NCI-H2196 (cell line): ENCODE data around the gene AXIN1.
"Not testable (repeated sequence)": the region's sequence is repeated elsewhere in the genome, so short reads cannot be mapped to it uniquely, and the experiment has no call there.

Experiments
- DNase-seq: peaks from one replicate; lab custom pipeline; 2025; ENCODE audit not compliant: unreplicated experiment; lab: John Stamatoyannopoulos, UW

AXIN1 gene

GRCh38 chr16:334861-335632, 17.5 kb downstream of the AXIN1 start:
- DNase-seq: not testable (repeated sequence)

- DNase-seq: not testable (repeated sequence)
Measured at GRCh38 chr16:334164-334832, 18.2 kb downstream of the AXIN1 start.

DNA sequence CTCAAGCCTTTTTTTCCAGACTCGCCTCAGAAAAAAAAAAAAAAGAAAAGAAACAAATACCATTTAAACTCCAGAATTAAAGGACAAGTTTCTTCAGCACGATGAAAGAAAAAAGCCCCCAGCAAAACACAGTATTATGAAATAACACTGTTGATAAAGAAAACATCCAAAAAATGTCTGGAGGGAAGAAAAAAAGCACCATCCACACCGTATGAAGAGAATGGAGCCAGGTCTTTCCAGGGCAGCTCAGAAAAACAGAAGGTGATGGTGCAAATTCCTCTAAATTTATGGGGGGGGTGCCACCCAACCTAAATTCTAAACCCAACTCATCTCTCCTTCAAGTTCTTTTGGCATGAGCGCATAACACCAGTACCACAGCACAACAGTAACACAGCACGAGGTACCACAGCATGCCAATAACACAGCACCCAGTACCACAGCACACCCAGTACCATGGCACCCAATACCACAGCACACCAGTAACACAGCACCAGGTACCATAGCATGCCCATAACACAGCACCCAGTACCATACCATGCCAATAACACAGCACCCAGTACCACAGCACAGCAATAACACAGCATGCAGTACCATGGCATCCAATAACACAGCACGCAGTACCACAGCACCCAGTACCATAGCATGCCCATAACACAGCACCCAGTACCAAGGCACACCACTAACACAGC, 19.0 kb downstream of the AXIN1 start:
- DNase-seq: no peak

GRCh38 chr16:331181-331814, 21.2 kb downstream of the AXIN1 start:
- DNase-seq: not testable (repeated sequence)

GRCh38 chr16:330741-331140, 21.8 kb downstream of the AXIN1 start:
- DNase-seq: no peak

DNA sequence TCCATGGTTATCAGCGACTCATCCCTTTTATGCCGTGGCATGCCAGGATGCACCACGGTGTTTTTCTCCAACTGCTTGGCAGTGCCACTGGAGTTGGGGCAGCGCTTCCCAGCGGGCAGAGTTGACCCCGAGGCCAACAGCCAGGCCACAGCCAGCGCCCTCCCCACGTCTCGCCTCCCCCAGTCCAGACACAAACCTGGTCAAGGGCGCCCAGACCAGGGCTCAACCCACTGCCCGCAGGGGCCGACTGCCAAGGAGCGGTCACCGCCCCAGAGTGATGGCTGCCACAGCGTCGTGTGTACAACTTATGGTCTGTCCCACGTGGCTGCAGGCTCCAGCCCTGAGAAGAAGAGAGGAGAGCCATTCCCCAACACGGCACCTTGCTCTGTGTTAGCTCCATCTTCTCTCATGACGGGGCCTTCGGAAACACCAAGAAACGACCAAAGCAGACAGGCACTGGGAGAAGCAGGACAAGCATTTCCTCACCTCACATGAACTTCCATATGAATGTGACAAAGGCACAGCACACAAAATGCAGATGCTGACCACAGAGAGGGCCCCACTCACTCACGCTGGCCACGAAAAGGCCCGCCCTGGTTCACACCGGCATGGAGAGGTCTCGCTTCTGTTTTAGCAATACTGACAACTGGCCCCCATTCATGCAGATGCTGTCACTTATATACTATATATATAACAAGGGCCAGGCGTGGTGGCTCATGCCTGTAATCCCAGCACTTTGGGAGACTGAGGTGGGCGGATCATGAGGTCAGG, 27.0 kb downstream of the AXIN1 start:
- DNase-seq: no peak

GRCh38 chr16:324451-325334, 27.8 kb downstream of the AXIN1 start:
- no peak for DNase-seq

GRCh38 chr16:324201-324450, 28.4 kb downstream of the AXIN1 start:
- DNase-seq: no peak

DNA sequence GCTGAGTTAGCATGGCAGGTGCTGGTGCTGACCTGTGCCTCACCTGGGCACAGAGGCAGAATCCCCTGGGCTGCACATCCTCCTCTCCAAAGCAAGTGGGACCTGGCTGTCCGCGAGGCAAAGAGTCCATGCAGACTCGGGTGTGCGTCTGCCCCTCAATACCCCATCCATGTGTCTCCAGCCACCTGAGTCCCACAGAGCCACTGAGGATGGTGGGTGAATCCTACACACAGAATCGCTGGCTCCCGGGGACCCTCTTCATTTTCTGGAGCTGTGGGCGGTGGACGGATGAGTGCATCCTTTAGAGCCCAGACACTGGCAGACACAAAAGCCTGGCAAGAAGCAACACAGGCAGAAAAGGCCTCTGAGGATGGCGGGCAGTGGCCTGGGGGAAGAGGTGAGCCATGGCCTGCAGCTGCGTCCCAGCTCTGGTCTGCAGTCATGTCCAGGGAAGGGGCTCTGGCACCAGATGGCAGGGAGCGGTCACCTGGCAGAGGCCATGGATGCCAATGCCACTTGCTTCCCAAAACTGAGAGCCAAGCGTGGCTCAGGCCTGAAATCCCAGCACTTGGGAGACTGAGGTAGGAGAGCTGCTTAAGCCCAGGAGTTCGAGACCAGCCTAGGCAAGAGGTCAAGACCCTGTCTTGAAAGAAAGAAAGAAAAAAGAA, 29.9 kb downstream of the AXIN1 start:
- DNase-seq: no peak

DNA sequence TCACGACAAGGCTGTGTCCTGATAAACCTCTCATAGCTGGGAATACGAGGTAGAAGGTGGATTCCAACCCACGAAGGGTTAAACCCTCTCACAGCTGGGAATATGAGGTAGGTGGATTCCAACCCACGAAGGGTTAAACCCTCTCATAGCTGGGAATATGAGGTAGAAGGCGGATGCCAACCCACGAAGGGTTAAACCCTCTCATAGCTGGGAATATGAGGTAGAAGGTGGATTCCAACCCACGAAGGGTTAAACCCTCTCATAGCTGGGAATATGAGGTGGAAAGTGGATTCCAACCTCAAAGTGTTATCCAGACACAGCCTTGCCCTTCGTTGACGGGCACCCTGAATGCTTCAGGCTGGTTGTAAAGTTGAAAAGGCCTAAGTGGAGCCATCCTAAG, 31.0 kb downstream of the AXIN1 start:
- DNase-seq: no peak

DNA sequence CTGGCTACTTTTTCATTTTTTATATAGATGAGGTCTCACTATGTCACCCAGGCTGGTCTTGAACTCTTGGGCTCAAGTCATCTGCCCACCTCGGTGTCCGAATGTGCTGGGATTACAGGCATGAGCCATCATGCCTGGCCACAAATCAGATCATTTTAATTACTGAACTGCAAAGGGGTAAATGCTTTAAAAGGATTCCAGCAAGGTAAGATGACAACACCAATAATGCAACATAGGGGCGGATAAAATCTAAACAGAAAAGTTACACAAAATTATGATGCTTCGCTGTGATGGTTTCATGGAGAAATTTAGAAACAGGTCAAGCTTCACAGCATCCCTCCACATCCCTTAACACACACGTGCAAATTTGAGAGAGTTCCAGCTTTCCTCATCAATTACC, 32.3 kb downstream of the AXIN1 start:
- no peak for DNase-seq

GRCh38 chr16:318628-319027, 33.9 kb downstream of the AXIN1 start:
- peak; percentile 40 for DNase-seq

DNA sequence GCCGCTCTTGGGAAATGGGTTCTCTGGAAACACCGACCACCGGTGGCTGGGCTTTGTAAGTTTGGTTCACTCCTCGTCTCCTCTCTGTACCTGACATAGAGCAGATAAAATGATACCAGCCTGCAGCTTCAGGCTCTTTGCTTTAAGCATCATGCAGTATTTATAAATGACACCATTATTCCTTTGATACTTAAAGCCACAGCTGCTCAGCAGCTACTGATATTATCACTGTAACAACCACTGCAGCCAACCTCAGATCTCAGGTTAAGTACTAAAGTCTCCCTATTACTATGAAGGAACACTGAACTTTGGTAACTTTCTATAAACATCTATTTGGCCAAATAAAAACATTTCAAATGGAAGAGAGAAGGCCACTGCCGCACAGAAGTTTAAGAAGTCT, 34.9 kb downstream of the AXIN1 start:
- DNase-seq: no peak

DNA sequence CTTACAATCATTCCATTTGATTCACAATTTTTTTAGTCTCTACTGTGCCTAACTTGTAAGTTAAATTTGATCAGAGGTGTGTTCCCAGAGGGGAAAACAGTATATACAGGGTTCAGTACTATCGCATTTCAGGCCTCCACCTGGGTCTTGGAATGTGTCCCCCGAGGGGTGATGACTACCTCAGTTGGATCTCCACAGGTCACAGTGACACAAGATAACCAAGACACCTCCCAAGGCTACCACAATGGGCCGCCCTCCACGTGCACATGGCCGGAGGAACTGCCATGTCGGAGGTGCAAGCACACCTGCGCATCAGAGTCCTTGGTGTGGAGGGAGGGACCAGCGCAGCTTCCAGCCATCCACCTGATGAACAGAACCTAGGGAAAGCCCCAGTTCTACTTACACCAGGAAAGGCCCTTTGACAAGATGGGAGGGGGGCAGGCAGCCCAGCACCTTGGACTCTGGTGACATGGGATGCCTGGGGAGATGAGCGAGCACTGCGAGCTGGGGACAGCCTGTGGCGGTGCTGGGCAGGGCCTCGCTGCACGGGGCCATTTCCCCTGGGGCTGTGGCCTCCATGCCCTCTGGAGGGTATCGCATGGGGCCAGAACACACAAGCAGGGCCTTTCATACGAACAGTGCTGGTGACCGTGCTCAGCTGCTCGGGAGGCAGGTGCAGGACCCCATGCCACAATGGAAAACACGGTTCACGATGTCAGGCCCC, 35.6 kb downstream of the AXIN1 start:
- DNase-seq: no peak

DNA sequence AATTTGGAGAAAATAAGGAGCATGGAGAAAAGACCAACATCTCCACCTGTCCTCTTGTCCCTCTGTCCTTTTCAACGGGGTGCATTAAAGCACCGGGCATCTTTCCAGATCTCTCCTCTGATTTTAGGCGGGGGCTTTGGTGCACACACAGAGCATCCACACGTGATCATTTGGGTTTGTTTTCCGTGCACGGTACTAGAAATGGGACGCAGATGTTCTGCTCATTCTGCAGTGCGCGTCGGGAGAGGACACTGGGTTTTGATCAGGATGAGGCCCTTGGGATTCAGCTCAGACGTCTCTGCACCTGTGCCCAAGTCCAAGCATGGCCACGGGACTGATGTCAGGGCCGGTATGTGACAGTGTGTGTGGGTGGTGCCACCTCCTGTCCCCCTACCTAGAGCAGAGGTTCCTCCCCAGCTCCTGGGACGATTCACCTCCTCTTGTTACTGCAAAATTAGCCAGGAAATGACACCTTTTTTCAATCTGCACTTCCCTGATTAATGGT, 37.7 kb downstream of the AXIN1 start:
- no peak for DNase-seq

DNA sequence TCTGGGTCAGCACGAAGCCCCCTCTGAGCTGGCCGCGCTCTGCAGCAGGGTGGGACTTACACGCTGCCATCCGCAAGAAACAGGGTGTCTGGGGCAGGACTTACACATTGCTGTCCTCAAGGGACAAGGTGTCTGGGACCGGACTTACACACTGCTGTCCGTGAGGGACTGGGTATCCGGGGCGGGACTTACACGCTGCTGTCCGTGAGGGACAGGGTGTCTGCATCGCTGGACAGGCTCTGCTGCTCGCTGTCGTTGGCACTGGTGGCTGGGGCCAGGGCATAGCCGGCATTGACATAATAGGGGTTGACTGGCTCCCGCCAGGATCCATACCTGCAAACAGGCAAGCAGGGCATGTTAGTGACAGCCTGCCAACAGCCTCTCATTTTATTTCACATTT, 38.2 kb downstream of the AXIN1 start:
- DNase-seq: no peak

DNA sequence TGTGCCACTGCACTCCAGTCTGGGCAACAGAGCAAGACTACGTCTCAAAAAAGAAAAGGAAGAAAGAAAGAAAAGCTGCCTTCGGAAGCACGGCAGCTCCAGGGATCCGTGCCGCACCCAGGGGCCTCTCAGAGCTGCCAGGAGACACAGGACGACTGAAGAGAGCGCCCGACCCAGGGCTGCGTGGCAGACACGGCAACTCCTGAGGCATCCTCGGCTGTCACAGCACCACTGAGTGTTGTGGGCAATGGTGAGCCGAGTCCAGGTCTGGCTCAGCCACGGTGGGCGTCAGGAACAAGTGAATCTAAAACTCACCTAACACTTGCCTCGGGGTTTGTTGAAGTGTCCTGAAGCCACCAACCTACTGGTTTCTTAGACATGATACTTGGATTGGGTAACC, 40.8 kb downstream of the AXIN1 start:
- no peak for DNase-seq

- no peak for DNase-seq
Measured at GRCh38 chr16:309476-309875, 43.0 kb downstream of the AXIN1 start.
